GM23338 (cell line): Measurements from ENCODE around the gene CHAF1B. TPM values are rescaled to one million over a fixed set of nuclear protein-coding genes. Genes with fewer than 3 reads are reported as not detected.

Source experiments
- ATAC-seq: fragments of 200-7000 bp; cut with Tn5 transposase; 3 replicates; pipeline ENCODE4 v1.9.1; 2020
- DNase-seq: peaks from one replicate; pipeline ENCODE4 v3.0.0-alpha.2; 2015; ENCODE audit warnings: low spot score
- H2AFZ ChIP-seq: fragments of 200-600 bp; sonication (generic); 2 replicates; pipeline ENCODE4 v1.8.0; 2016; ENCODE audit warnings: antibody characterized with exemption, mild to moderate bottlenecking, moderate library complexity
- H3F3A ChIP-seq: fragments of 200-600 bp; sonication (generic); replicated peaks from 2 replicates; pipeline ENCODE4 v1.8.0; 2017; ENCODE audit warnings: antibody characterized with exemption, mixed run types, low read depth
- H3K27ac ChIP-seq: fragments of 200-600 bp; sonication (generic); 2 replicates; pipeline ENCODE4 v1.6.1; 2016; ENCODE audit warnings: low read depth
- H3K27me3 ChIP-seq: fragments of 200-600 bp; sonication (generic); 2 replicates; pipeline ENCODE4 v1.8.0; 2016; ENCODE audit warnings: mild to moderate bottlenecking, mixed run types, moderate library complexity; ENCODE audit not compliant: insufficient read depth
- H3K36me3 ChIP-seq: fragments of 200-600 bp; sonication (generic); 2 replicates; pipeline ENCODE4 v1.8.0; 2016; ENCODE audit warnings: mild to moderate bottlenecking; ENCODE audit not compliant: insufficient read depth
- H3K4me1 ChIP-seq: fragments of 200-600 bp; sonication (generic); 2 replicates; pipeline ENCODE4 v1.8.0; 2016; ENCODE audit warnings: mild to moderate bottlenecking, moderate library complexity; ENCODE audit not compliant: insufficient read depth
- H3K4me2 ChIP-seq: fragments of 200-600 bp; sonication (generic); 2 replicates; pipeline ENCODE4 v1.7.1; 2017; ENCODE audit warnings: mixed run types
- H3K4me3 ChIP-seq: fragments of 200-600 bp; sonication (generic); 2 replicates; pipeline ENCODE4 v1.6.1; 2016; ENCODE audit warnings: mixed run types
- H3K79me2 ChIP-seq: fragments of 200-600 bp; sonication (generic); replicated peaks from 2 replicates; pipeline ENCODE4 v1.8.0; 2017; ENCODE audit warnings: mild to moderate bottlenecking; ENCODE audit not compliant: insufficient read depth
- H3K9me2 ChIP-seq: fragments of 200-600 bp; sonication (generic); 2 replicates; pipeline ENCODE4 v1.8.0; 2017; ENCODE audit not compliant: insufficient read depth
- H4K20me1 ChIP-seq: fragments of 200-600 bp; sonication (generic); replicated peaks from 2 replicates; pipeline ENCODE4 v1.8.0; 2017; ENCODE audit warnings: mild to moderate bottlenecking; ENCODE audit not compliant: insufficient read depth
- H3K27ac Mint-ChIP-seq: 2 replicates; pipeline ENCODE4 v1.8.0; 2020; ENCODE audit warnings: inconsistent platforms, mild to moderate bottlenecking, moderate library complexity, mixed read lengths
- H3K27me3 Mint-ChIP-seq: 3 replicates; pipeline ENCODE4 v1.8.0; 2022; ENCODE audit warnings: low read depth, mild to moderate bottlenecking, moderate library complexity, mixed read lengths, inconsistent platforms; ENCODE audit not compliant: insufficient read depth, poor library complexity
- H3K36me3 Mint-ChIP-seq: 3 replicates; pipeline ENCODE4 v1.8.0; 2021; ENCODE audit warnings: low read depth, mild to moderate bottlenecking, inconsistent platforms, moderate library complexity, mixed read lengths
- H3K4me1 Mint-ChIP-seq: 3 replicates; pipeline ENCODE4 v1.8.0; 2020; ENCODE audit warnings: mild to moderate bottlenecking, inconsistent platforms, mixed read lengths
- H3K4me3 Mint-ChIP-seq: 3 replicates; pipeline ENCODE4 v1.8.0; 2021; ENCODE audit warnings: moderate library complexity, mild to moderate bottlenecking, inconsistent platforms, mixed read lengths
- H3K9me3 Mint-ChIP-seq: 3 replicates; pipeline ENCODE4 v1.8.0; 2020; ENCODE audit warnings: moderate library complexity, mild to moderate bottlenecking, inconsistent platforms, mixed read lengths
- CREB1 ChIP-seq: fragments of 250-450 bp; sonication (Bioruptor Pico); IDR thresholded peaks from 2 replicates; pipeline ENCODE4 v1.5.0; 2020; ENCODE audit warnings: low read depth, mild to moderate bottlenecking, moderate library complexity
- CTCF ChIP-seq, 2 experiments: fragments of 200-600 bp in 1 of 2; sonication (generic) in 1 of 2; conservative IDR thresholded peaks; 2 replicates each; pipeline versions ENCODE4 v1.5.1 to v1.6.1; 2016 to 2017; ENCODE audit warnings: antibody characterized with exemption in 2 of 2, low read depth in 2 of 2, mild to moderate bottlenecking in 2 of 2, moderate library complexity in 1 of 2
- ETS1 ChIP-seq: IDR thresholded peaks from 2 replicates; pipeline ENCODE4 v1.6.1; 2016; ENCODE audit warnings: antibody characterized with exemption
- EZH2 ChIP-seq: fragments of 200-600 bp; sonication (generic); IDR thresholded peaks from one replicate; pipeline ENCODE4 v1.8.0; 2017; ENCODE audit warnings: antibody characterized with exemption, mild to moderate bottlenecking, low read depth; ENCODE audit not compliant: unreplicated experiment
- EZH2phosphoT487 ChIP-seq: fragments of 200-600 bp; sonication (generic); IDR thresholded peaks from one replicate; pipeline ENCODE4 v1.8.1; 2018; ENCODE audit warnings: antibody characterized with exemption; ENCODE audit not compliant: unreplicated experiment
- JUNB ChIP-seq: IDR thresholded peaks from one replicate; pipeline ENCODE4 v1.6.1; 2016; ENCODE audit warnings: antibody characterized with exemption; ENCODE audit not compliant: unreplicated experiment
- NANOG ChIP-seq: IDR thresholded peaks from 2 replicates; pipeline ENCODE4 v1.6.1; 2016; ENCODE audit warnings: antibody characterized with exemption, borderline replicate concordance
- POLR2AphosphoS5 ChIP-seq: IDR thresholded peaks from 2 replicates; pipeline ENCODE4 v1.6.1; 2016; ENCODE audit warnings: antibody characterized with exemption, low read depth
- REST ChIP-seq: IDR thresholded peaks from one replicate; pipeline ENCODE4 v1.6.1; 2018; ENCODE audit warnings: antibody characterized with exemption; ENCODE audit not compliant: unreplicated experiment
- STAT1 ChIP-seq: IDR thresholded peaks from one replicate; pipeline ENCODE4 v1.6.1; 2016; ENCODE audit warnings: antibody characterized with exemption; ENCODE audit not compliant: unreplicated experiment
- ZNF114 ChIP-seq: fragments of 250-450 bp; sonication (Bioruptor Pico); IDR thresholded peaks from 2 replicates; pipeline ENCODE4 v1.5.0; 2020; ENCODE audit warnings: mild to moderate bottlenecking, moderate library complexity
- ZNF331 ChIP-seq: fragments of 250-450 bp; sonication (Bioruptor Pico); IDR thresholded peaks from 2 replicates; pipeline ENCODE4 v1.5.0; 2020; ENCODE audit warnings: low read depth, mild to moderate bottlenecking, moderate library complexity
- ZNF462 ChIP-seq: fragments of 250-450 bp; sonication (Bioruptor Pico); IDR thresholded peaks from 2 replicates; pipeline ENCODE4 v1.5.0; 2020; ENCODE audit warnings: mild to moderate bottlenecking, moderate library complexity
- polyA plus RNA-seq: library from polyadenylated mRNA; unstranded; fragments of >200 nt; fragmentation: Nextera tagmentation; extraction: Ambion mirVana; gene quantifications from 2 replicates; pipeline ENCODE4 v1.2.1, GENCODE V29; 2016
- total RNA-seq: library from RNA; depleted of rRNA; stranded (reverse); fragments of >200 nt; shearing (Covaris generic); gene quantifications from 2 replicates; pipeline ENCODE4 v1.2.3, GENCODE V29; 2014

The CHAF1B gene
- total and polyA plus RNA-seq, 2 experiments from 2014 or later = 7.9 to 13.1 TPM

GRCh38 chr21:36350282-36350910, 34.8 kb upstream of the CHAF1B start:
- TF ChIP-seq EZH2phosphoT487 = no peak
- no peak for TF ChIP-seq ZNF462 (CRISPR knock-in tag)
- no peak for TF ChIP-seq ZNF114
- no peak for TF ChIP-seq CREB1 (CRISPR knock-in tag)
- TF ChIP-seq NANOG = no peak
- no peak for TF ChIP-seq JUNB
- TF ChIP-seq REST = no peak
- no peak for TF ChIP-seq EZH2
- TF ChIP-seq CTCF (conservative IDR thresholded peaks at IDR 0.05; ENCODE audit: low read depth in 2 of 2) = no peak
- TF ChIP-seq STAT1 = no peak
- no peak for TF ChIP-seq ETS1
- TF ChIP-seq POLR2AphosphoS5 = no peak
- TF ChIP-seq ZNF331 = no peak
- Mint-ChIP-seq H3K9me3 (no peaks in the 10 kb centered on the region), H3K4me1 (no peaks in the 10 kb centered on the region), H3K27ac (no peak overlapping the region), H3K27me3 (peaks cover 4% of the 10 kb centered on the region), H3K36me3 (peaks cover 63% of the 10 kb centered on the region), H3K4me3 (no peak overlapping the region)
- no peak overlapping the region for H3K27ac ChIP-seq
- H3K27me3 ChIP-seq = no peaks in the 10 kb centered on the region
- ATAC-seq = no peak
- H2AFZ ChIP-seq = no peak overlapping the region
- H3K79me2 ChIP-seq = 0 out of 2 replicates have a peak, but pooled peaks cover 4% of the 10 kb centered on the region
- DNase-seq = no peak
- H3K9me2 ChIP-seq = no peaks in the 10 kb centered on the region
- H3K4me3 ChIP-seq = no peak overlapping the region
- H4K20me1 ChIP-seq = peaks cover 6% of the 10 kb centered on the region; the same call in 1 of the 2 replicates
- H3K4me2 ChIP-seq = no peak overlapping the region
- no peaks in the 10 kb centered on the region for H3K4me1 ChIP-seq
- no peaks in the 10 kb centered on the region for H3F3A ChIP-seq
- H3K36me3 ChIP-seq = peaks cover 36% of the 10 kb centered on the region
